NB4 (cell line): ENCODE data around the gene BCAN.

ENCODE experiments used
- DNase-seq: peaks from one replicate; pipeline ENCODE4 v3.0.0; 2010; ENCODE audit warnings: low read depth
- H3K4me3 ChIP-seq: one replicate; pipeline ENCODE4 v1.5.1; 2011; ENCODE audit warnings: mild to moderate bottlenecking, low read depth, low read length, moderate library complexity
- MAX ChIP-seq: IDR thresholded peaks from 2 replicates; pipeline ENCODE4 v1.6.1; 2011; ENCODE audit warnings: low read depth, low read length
- MYC ChIP-seq: IDR thresholded peaks from 2 replicates; pipeline ENCODE4 v1.6.1; 2011; ENCODE audit warnings: low read depth, low read length
- POLR2A ChIP-seq: IDR thresholded peaks from 2 replicates; pipeline ENCODE4 v1.6.1; 2011; ENCODE audit warnings: mild to moderate bottlenecking; ENCODE audit not compliant: insufficient read length; ENCODE audit errors: extremely low read depth
- TF ChIP-seq, protein P1 (sequence below): IDR thresholded peaks from one replicate; pipeline ENCODE4 v1.5.1; 2012; ENCODE audit warnings: low read depth, low read length

The BCAN gene, protein sequence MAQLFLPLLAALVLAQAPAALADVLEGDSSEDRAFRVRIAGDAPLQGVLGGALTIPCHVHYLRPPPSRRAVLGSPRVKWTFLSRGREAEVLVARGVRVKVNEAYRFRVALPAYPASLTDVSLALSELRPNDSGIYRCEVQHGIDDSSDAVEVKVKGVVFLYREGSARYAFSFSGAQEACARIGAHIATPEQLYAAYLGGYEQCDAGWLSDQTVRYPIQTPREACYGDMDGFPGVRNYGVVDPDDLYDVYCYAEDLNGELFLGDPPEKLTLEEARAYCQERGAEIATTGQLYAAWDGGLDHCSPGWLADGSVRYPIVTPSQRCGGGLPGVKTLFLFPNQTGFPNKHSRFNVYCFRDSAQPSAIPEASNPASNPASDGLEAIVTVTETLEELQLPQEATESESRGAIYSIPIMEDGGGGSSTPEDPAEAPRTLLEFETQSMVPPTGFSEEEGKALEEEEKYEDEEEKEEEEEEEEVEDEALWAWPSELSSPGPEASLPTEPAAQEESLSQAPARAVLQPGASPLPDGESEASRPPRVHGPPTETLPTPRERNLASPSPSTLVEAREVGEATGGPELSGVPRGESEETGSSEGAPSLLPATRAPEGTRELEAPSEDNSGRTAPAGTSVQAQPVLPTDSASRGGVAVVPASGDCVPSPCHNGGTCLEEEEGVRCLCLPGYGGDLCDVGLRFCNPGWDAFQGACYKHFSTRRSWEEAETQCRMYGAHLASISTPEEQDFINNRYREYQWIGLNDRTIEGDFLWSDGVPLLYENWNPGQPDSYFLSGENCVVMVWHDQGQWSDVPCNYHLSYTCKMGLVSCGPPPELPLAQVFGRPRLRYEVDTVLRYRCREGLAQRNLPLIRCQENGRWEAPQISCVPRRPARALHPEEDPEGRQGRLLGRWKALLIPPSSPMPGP

GRCh38 chr1:156641761-156642264 is at the start of gene BCAN:
TSS of gene BCAN (plus strand) at chr1:156642117. CDS start at chr1:156646055, 3,938 bp downstream.
- no peak for DNase-seq
- H3K4me3 ChIP-seq, result no peak within 1 kb of the TSS
- no peak for TF ChIP-seq MAX
- no peak for TF ChIP-seq MYC
- TF ChIP-seq POLR2A, result no peak
- TF ChIP-seq, protein P1, sequence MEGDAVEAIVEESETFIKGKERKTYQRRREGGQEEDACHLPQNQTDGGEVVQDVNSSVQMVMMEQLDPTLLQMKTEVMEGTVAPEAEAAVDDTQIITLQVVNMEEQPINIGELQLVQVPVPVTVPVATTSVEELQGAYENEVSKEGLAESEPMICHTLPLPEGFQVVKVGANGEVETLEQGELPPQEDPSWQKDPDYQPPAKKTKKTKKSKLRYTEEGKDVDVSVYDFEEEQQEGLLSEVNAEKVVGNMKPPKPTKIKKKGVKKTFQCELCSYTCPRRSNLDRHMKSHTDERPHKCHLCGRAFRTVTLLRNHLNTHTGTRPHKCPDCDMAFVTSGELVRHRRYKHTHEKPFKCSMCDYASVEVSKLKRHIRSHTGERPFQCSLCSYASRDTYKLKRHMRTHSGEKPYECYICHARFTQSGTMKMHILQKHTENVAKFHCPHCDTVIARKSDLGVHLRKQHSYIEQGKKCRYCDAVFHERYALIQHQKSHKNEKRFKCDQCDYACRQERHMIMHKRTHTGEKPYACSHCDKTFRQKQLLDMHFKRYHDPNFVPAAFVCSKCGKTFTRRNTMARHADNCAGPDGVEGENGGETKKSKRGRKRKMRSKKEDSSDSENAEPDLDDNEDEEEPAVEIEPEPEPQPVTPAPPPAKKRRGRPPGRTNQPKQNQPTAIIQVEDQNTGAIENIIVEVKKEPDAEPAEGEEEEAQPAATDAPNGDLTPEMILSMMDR, result no peak

DNA sequence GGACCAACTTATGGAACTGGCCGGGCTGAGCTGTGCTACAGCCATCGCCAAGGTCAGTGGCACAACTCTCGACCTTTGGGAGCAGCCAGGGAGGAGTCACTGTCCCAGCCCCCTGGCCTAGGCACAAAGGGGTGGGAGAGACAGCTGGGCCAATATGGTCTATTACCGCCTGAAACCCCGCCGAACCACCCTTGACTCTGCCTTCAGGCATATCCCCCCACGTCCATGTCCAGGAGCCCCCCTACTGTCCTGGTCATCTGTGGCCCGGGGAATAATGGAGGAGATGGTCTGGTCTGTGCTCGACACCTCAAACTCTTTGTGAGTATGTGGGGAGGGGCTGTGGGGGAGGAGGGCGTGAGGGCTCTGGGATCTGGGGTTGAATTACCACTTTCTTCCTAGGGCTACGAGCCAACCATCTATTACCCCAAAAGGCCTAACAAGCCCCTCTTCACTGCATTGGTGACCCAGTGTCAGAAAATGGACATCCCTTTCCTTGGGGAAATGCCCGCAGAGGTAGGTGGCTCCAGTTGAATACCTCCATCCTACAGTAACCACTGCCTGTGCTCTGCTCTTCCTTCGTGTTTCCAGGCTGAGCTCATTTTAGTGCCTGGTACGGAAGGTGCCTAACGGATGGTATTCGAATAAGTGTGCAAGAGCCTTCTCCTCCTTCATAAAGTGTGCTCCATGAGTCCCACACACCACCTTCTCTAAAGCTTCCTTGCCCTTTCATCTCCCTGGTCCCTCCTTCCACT is 49.6 kb upstream of the BCAN start:
- DNase-seq, result no peak
- peak overlapping the region; percentile 87 for H3K4me3 ChIP-seq
- TF ChIP-seq, protein P1, result no peak
- TF ChIP-seq POLR2A (no peak), MYC (no peak), MAX (no peak)

- no peak for DNase-seq
- peak overlapping the region; percentile 87 for H3K4me3 ChIP-seq
These were observed 48.8 kb upstream of the BCAN start for GRCh38 chr1:156592910-156593660.

GRCh38 chr1:156593661-156593989 is 48.3 kb upstream of the BCAN start:
- no peak for TF ChIP-seq MYC
- no peak for TF ChIP-seq MAX
- no peak for TF ChIP-seq POLR2A
- TF ChIP-seq, protein P1, result no peak
- no peak for DNase-seq
- H3K4me3 ChIP-seq, result no peak overlapping the region

More at GRCh38 chr1:156592910-156593660, 48.8 kb upstream of the BCAN start:
- TF ChIP-seq MYC (no peak), POLR2A (no peak), MAX (no peak)
- TF ChIP-seq, protein P1, result no peak

- TF ChIP-seq MAX (no peak), POLR2A (no peak), MYC (no peak)
- TF ChIP-seq, protein P1, result no peak
- DNase-seq, result no peak
These were observed 47.7 kb upstream of the BCAN start for GRCh38 chr1:156594190-156594589.

More at GRCh38 chr1:156594190-156594589, 47.7 kb upstream of the BCAN start:
- H3K4me3 ChIP-seq, result no peak overlapping the region
